NCI-H1092 treated with DMSO at 0.1 percent for 48 hours (cell line): ENCODE results near the gene FKBP11.
A peak's percentile ranks its signal among the peaks of the same experiment; 100 is the strongest.

ENCODE experiments used
- DNase-seq: peaks from one replicate; lab custom pipeline; 2025; lab: John Stamatoyannopoulos, UW

Gene FKBP11

DNA sequence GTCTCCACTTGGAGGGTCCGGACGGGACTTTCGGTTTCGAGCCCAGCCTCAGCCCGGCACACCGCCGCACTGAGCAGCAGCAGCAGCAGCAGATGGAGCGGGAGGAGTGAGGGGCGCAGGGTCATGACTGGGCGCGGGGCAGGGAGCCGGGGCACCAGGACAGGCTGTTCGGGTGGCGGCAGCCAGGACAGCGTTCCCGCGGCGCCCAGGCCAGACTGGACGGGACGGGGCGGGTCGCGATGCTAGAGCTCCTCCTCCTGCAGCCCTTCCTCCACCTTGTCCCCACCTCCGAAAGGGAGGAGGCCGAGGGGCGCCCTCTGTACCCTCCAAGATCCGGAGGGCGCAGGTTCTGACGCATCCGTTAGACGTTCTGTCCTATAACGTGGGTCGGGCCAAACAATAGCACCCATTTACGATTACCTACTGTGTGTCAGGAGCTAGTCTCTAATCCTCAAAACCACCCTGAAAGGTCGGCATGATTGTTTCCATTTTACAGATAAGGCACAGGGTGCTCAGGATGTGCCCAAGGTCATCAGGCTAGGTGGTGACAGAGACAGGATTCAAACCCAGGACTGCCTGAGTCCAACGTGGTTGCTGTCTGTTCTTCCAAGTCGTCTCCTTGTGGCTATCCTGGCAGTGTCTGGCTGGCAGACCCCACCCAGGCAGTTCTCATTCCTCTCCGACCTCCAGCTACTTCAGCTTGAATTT lies at the start of gene FKBP11:
Gene FKBP11, minus strand, starts transcription at position 189 of the 708 bp plus-strand sequence. Its CDS starts 64 bp downstream, at position 125.
- DNase-seq: no peak

DNA sequence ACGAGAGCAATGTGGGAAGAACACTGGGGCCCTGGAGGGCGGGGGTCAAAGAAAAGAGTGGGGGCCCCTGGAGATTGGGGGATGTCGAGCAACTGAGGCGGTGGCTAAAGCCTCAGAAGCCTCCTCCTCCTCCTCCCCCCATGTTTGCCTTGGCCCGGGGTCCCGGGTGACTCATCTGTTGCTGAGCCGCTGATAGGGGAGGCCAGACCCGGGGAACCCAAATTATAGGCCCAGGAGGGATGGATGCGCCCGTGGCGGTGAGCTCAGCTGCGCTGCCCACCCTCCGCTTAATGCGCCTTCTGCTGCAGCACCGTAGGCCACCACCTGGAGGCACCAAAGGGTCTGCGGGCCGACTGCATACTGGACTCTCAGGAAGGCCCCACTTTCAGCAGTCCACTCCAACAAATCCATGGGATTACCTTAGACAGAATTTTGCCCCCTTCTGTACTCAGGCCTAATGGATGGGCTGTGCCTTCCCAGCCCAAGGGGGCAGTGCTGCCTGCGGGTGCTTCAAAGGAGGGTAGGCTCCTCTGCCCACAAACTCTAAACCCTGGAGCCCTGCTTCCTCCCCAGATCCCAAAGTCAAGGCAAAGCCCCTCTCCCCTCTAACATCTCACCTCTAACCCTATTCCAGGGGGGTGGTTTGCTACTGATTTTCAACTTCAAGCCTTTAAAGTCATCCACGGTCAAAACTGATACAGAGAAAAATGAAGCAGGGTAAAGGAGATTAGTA lies 48.8 kb upstream of the FKBP11 start:
- no peak for DNase-seq

GRCh38 chr12:48973531-48973930 lies 48.2 kb upstream of the FKBP11 start:
- no peak for DNase-seq

DNA sequence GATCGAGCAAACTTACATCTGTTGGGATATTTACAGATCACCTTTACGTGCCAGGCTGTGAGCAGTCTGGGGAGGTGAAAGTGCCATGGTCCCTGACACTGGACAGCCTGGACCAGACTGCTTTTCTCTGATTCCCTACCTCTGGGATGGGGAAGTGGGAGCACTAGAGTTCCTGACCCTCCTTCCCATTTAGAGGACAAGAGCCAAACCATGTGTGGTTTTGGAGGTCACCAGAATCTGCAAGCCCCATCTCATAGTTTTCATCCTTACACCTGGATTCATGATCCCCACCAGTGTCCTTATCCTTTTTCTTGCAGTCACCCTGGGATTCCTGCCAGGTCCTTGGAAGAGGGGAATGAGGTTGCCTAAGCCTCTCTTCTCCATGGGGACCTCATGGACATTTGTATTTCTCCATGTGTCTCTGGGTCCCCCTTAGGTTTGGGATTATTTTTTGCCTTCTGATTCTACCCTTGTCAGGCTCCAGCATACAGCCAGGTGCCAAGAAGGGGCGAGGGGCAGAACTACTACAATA lies 47.7 kb upstream of the FKBP11 start:
- no peak for DNase-seq

- DNase-seq: no peak
Measured at GRCh38 chr12:48972213-48972951, 47.1 kb upstream of the FKBP11 start.

GRCh38 chr12:48970702-48971334 lies 45.5 kb upstream of the FKBP11 start:
- no peak for DNase-seq

GRCh38 chr12:48969833-48970701 lies 44.8 kb upstream of the FKBP11 start:
- no peak for DNase-seq

- no peak for DNase-seq
Measured at GRCh38 chr12:48969160-48969771, 44.0 kb upstream of the FKBP11 start.

DNA sequence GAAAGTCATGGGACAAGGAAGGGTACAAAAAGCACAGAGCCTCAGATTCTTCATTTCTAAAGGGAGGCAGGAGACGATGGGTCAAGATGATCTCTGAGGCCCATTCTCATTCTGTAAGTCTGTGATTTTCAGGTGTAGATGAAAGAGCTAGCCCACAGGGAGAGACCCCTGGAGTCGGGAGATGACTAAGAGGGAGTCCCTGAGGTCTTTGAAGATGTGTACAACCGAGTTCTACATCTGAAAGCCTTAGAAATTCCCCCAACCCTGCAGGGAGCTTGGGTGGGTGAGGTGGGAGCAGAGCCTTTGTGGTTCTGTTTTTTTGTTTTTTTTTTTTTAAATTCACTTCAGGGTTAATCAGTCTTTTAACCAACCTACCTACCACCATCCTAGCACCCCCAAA lies 43.2 kb upstream of the FKBP11 start:
- DNase-seq: no peak

- no peak for DNase-seq
Measured at GRCh38 chr12:48967991-48968390, 42.7 kb upstream of the FKBP11 start.

DNA sequence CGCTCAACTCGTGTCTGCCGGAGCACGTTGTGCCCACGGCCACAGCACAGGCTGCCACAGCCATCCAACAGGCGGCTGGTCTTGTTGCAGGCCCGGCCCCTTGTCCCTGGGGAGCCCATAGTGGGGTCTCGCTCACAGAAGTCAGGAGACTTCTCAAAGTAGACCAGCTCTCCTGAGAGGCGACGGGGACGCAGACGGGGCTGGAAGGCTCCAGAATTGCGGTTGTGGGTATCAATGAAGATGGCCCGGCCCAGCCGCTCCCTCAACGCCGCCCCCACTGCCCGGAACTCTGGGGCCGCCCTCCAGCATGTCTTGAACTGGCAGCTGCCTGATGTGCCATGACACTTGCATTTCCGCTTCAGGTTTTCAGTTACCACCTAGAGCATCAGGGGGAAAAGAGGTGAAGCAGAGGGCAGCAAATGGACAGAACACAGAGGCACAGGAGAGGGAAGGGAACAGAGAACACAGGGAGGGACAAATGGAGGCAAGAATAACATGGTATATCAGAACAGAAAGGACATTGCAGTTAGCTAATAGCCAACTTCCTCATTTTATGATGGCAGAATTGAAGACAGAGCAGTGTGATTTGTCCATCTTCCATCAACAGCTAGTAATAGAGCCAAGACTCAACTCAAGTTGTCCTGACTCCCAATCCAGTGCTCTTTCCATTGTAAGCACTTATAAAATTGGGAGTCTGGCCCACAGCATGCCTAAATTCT lies 41.0 kb upstream of the FKBP11 start:
- no peak for DNase-seq

- no peak for DNase-seq
Measured at GRCh38 chr12:48965298-48965838, 40.1 kb upstream of the FKBP11 start.

GRCh38 chr12:48961801-48962200 lies 36.5 kb upstream of the FKBP11 start:
- no peak for DNase-seq

GRCh38 chr12:48961331-48961730 lies 36.0 kb upstream of the FKBP11 start:
- DNase-seq: no peak

GRCh38 chr12:48960834-48961233 lies 35.5 kb upstream of the FKBP11 start:
- DNase-seq: no peak

GRCh38 chr12:48958049-48958388 lies 32.7 kb upstream of the FKBP11 start:
- no peak for DNase-seq

- peak; percentile 91 for DNase-seq
Measured at GRCh38 chr12:48957141-48958048, 32.1 kb upstream of the FKBP11 start, which contains the start of gene ARF3. Gene ARF3, minus strand, starts transcription at chr12:48957487. Its CDS starts 16,392 bp downstream, at chr12:48941095.

DNA sequence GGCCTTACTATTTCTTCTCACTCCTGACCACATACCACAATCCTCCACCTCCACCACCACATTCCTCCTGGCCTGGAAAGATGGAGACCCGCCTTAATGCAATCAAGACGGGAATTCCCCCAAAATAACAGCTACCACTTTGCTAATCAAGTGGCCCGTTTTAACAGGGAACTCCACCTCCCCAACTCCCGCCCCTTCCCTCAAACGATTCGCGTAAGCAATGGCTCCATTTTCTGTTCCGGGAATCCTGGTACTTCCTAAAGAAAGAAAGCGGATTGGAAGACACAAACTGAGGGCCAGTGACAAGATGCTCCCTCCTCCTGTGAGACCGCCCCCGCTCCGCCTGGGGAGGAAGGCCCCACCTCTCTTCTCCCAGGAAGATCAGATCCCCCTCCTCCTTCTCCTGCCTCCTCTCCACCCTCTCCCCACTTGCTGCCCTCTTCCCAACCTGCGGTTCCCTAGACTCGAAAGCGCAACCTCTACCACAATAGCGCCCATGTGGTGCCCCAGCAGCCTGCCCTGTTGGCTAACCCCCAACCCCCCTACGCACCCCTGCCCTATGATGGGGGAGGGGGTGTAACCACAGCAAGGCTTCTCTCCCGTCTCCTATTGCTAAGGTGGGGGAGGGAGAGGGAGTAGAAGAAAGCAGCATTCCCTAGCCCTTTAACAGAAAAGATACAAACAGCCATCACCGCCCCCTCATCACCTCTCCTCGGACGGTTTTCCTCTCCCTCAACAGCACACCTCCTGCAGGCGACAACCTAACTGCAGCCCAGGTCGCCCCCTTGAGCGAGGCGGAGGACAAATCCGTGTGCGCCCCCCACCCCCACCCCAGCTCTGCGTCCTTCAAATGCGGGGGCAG lies 31.2 kb upstream of the FKBP11 start:
- DNase-seq: peak; percentile 19
